ENCODE results near the gene PANK4.

Gene PANK4

DNA sequence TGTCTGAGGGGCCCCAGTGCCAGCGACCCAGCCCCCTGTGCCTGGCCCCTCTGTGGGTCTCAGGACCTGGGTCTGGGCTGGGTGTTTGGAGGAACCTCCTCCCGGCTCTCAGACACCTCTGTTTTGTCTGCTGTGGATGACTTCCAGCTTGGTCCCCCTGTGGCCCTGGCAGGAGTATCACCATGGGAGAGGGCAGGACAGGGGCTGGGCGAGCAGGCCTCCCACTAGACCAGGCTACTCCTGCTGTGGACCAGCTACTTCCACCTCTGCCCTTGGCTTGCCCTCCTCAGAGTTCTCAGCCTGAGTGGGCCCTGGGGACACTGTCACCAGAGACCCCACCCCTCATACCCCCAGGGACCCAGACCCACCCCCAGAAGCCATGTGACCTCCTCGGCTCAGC is 28.5 kb downstream of the PANK4 start:
- DNase-seq (ENCODE audit: low read depth) = no peak

DNA sequence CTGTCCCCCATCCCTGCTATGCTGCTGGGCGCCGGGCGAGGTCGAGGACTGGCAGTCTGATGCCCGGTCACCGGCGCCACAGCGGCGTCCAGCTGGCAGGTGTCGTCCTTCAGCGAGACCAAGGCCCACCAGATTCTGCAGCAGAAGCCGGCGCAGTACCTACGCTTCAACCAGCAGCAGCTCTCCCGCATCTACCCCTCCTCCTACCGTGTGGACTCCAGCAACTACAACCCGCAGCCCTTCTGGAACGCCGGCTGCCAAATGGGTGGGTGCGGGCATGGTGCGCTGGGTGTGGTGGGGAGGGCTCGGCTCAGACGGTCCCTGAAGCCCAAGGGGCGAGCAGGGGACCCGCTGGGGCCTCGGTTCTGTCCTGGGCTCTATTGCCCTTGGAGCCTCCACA is 29.6 kb downstream of the PANK4 start:
- no peak for DNase-seq (ENCODE audit: low read depth)

DNA sequence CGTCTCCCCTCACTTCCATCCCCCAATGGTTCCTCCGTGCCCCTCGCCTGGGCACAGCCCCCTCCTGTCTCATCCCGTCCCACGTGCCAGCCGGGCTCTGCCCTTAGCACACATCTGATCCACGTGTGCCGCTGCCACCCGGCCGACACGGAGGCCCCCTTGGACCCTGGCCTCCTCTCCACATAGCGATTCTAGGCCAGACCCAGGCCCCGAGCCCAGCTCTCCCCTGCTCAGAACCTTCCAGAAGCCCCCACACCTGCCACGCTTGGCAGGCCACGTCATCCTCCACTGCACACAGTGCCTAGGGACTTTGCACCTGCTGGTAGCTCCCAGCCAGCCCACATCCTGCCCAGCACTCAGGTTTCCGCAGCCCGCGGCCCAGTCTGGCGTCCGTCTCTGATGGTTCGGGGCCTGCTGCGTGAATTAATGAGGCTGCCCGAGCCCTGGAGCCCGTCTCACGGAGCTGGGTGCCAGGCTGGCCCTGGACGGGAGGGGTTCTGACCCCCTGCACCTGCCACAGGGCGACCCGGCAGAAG is 30.2 kb downstream of the PANK4 start:
- DNase-seq (ENCODE audit: low read depth) = no peak

DNA sequence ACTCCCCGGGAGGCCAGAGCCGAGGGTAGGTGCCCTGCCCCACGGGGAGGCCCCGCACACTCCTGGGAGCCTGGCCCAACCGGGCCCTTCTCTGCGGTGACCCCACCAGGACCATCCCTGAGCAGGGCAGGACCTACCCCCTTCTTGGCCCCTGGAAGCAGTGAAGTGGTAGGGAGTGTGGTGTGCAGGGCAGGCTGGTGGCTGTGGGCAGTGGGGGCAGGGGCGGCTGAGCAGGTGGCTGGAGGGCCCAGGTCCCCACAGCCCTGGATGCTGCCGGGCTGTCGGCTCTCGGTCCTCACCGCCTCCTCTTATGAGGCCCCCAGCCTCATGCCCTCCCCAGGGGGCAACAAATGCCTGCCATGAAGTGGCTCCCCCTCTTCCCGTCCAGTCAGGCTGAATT is 30.9 kb downstream of the PANK4 start:
- no peak for DNase-seq (ENCODE audit: low read depth)

DNA sequence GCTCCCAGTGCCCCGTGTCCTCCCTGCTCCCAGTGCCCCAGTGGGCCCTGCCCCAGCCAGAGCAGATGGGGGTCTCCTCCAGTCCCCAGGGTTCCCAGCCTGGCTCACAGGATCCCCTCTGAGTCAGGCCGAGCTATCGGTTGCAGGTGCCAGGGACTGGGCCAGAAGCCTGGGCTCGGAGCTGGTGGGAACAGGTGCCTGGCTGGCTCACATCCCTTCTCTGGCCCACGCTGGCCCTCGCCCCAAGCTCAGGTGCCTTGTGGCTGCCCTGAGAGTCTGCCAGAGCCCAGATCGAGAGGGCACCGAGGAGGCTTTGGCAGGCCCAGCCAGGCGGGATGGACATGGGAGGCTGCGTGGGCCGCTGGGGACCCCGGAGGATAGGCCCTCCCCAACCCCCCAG is 31.4 kb downstream of the PANK4 start:
- no peak for DNase-seq (ENCODE audit: low read depth)

DNA sequence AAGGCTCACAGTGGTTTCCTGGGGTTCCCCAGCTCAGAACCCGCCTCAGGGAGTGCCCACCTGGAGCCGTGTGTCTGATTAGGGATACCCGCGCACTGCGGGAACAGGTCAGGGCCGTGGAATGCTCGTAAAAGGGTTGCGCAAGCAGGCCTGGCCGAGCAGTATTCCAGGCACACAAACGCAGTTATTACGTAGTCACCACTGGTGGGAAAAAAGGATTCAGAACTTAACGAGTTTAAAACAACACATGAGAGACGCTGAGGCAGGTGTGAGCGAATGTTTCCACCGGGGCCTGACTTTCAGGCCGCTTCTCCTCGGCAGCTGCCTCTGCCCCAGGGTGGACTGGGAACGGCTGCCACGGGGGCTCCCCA is 32.1 kb downstream of the PANK4 start:
- no peak for DNase-seq (ENCODE audit: low read depth)

DNA sequence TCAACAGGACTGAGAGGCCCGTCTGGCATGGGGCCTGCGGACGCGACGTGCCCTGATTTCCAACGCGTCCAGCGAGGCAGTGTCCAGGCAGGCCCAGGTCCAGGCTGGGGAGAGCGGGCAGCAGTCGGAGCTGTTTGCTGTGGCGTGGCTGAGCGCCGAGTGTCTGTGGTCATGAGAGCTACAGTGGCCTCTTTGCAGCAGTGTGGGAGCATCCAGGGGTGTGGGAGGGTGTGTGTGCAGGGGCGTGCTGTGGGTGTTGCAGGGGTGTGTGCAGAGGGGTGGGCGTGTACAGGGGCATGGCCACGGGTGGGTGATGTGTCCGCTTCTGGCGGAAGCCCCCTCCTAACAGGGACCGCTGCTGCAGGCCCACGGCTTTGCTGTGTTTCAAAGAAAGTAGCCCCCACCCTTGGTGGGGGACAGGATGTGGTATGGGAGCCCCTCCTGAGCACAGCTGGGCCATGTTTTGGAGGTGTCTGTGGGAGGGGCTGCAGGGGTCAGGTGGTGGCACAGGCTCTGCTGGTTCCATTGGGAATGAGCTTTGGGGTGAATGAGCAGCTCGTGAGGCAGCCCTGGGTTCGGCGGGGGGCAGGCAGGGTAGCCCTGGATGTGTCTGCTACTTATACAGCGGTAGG is 32.6 kb downstream of the PANK4 start:
- no peak for DNase-seq (ENCODE audit: low read depth)

DNA sequence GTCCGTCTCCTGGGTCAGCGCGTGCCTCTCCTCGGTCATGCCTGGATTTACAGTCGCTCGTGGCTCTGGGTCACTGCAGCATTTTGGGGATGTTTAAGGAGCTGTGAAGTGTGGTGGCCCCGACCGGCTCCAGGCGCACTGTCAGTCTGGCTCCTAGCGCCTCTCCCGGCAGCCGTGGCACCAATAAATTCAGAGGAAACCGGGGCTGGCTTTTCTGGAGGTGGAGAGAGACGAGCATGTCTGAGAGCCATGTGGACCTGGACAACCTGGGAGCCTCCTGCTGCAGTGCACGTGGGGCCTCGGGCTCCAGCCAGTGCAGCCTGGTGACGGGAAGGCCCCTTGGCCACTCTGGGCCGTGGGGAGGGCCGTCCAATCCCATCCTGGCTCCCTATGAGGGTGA is 33.2 kb downstream of the PANK4 start:
- no peak for DNase-seq (ENCODE audit: low read depth)

DNA sequence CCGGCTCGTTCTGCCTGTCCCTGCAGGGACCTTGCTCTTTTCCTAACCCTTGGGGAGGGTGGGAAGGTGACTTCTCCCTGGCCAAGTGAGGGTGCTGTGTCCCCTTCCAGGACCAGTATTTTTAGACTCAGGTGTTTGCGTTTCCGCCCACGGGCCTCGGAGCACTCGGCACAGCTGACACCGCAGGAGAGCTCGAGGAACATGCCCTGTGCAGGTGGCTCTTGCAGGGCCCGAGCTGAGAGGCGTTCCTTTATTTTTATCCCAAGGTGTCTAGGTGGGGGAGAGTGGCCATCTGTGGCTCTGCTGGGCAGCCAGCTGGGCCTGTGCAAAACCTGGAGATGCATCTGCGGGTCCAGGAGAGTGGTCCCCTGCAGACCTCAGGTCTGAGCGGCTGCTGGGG is 34.3 kb downstream of the PANK4 start:
- DNase-seq (ENCODE audit: low read depth) = no peak

DNA sequence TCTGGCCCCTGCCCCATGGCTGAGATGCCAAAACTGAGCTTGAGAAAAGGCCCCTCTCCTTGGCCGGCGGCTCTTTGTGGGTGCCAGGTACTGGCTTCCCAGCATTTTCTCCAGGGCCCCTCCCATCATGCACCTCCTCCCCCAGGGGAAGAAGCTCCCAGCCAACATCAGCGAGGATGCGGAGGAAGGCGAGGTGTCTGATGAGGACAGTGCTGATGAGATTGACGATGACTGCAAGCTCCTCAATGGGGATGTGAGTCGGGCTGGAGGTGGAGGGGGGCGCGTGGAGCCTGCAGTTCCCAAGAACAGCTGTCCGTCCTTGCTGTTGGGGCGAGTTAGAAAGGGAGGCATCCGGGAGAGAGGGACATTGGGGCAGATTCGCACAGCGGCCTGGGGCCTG is 36.8 kb downstream of the PANK4 start:
- DNase-seq (ENCODE audit: low read depth) = no peak

DNA sequence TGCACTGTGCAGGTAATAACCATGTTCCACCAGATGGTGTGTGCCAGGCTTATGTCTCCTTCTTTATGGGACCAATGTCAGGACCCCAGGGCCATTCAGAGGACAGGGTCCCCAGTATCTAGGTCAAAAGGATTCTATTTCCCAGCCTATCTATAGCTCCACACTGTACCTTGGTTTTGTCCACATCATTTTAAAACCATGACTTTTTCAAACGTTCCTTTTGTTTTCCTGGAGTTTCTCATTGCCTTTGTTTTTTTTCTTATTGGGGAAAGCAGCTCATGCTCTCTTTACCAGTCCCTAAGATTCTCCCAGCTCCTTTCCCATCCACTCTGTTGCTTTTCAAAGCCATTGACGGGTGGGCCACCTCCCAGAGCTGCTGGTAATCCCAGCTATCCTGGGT is 37.7 kb downstream of the PANK4 start:
- no peak for DNase-seq (ENCODE audit: low read depth)

DNA sequence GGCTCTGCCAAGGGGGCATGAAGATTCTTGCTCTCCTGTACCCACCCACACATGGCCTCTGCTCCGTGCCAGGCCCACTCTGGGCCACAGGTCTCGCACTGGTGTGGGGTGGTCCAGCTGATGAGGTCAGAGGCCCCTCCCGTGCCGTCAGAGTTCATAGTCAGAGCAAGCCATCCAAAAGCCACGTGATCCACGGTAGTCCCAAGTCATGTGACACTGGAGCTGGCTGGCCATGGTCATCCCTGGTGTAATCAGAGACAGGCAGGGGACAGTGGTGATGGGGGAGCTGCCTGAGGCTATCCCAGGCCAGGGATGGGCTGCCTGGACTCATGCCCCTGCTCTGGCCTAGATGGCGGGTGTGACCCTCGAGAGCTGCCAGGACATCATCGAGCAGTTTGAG is 39.8 kb downstream of the PANK4 start:
- no peak for DNase-seq (ENCODE audit: low read depth)

DNA sequence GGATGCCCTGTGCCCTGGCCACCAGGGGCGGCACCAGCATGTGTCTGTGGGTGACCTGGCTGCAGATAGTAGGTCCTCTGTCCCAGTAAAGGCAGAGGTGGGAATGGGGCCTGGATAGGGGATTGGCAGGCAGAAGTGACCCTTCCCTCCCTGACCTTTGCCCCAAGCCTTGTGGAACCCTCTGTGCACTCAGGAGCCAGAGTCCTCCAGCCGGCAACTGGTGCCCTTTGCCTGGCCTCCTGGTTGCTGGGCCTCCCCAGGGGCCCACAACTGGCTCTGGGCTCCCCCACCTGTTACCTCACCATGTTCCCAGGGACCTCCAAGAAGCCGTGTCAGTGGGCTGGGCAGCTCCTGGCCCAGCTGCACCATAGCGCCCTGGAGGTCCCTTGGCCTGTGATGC is 40.4 kb downstream of the PANK4 start:
- DNase-seq (ENCODE audit: low read depth) = no peak

DNA sequence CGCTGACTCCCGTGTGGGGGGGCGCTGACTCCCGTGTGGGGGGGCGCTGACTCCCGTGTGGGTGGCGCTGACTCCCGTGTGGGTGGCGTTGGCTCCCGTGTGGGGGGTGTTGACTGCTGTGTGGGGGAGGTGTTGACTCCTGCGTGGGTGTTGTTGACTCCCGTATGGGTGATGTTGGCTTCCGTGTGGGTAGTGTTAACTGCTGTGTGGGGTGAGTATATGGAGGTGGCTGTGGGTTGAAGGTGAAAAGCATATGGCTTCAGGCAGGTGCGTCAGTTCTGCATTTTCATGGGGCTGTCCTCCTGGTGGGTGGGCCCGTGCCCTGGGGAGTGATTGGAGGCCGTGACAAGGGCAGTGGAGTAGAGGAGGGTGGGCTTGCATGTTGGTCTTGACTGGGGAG is 42.4 kb downstream of the PANK4 start:
- DNase-seq (ENCODE audit: low read depth) = no peak

DNA sequence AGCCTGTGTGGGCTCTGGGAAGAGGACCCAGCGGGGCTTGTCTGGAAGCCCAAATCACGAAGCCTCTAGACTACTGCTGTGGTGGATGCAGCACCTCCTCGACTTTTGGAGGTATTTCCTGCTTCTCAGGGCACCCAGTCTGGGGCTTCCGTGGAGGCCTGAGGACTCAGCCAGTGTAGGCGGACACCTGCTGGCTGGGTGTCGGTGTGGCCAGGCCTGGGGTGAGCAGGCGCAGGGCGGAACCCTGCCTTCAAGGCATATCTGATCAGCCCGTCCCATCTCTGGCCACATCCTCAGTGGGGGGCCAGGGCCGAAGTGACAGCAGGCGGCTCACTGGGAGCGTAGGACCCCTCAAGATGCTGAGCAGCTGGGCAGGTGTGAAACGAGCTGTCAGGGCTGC is 43.4 kb downstream of the PANK4 start:
- DNase-seq (ENCODE audit: low read depth) = no peak

DNA sequence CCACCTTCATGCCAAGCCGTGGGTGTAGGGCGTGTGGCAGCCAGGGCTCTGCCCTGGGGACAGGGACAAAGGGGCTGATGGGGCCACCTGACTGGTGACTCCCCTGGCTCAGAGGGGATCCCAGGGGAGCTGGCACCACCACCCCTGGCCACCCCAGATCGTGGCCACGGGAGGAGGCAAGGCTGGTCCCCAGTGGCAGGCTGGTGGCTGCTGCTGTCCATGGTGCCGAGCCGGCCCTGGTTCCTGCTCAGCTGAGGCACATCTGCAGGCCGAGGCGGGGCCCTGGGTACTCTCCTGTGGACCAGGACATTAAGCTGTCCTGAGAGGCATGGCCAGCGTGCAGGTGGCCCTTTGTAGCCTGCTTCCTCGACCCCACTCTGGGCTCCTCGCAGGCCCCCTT is 43.8 kb downstream of the PANK4 start:
- no peak for DNase-seq (ENCODE audit: low read depth)

DNA sequence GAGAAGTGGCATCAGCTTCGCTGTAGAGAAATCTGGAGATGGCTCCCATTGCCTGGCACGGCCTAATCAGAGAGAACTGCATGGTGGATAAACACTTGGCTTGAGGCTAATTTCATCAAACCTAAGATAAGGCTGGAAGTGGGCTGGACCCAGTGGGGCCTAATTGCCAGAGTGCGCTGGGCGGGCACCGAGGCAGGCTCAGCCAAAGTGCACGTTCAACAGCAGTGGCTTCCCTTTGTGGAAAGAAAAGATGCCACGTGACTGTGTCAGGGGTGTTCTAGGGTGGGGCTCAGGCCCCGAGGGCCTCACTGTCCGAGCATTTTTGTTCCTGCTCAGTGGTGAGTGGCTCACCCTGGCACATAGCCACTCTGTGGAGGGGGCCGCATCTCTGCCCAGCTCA is 44.5 kb downstream of the PANK4 start:
- DNase-seq (ENCODE audit: low read depth) = no peak

DNA sequence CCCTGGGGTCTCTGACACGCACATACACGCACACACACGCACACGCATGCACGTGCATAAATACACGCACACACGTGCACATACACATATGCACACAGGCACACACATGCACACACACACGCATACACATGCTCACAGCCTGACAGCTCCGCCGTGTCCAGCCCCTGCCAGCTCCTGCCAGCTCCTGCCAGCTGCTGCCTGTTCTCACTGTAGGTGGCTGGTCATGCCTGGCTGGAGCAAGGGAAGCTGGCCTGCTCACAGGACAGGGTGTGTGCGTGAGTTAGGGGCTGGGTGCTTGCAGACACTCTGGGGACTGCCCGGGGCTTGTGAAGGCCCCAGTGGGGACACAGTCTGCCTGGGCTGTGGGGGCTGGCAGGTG is 45.4 kb downstream of the PANK4 start:
- no peak for DNase-seq (ENCODE audit: low read depth)

DNA sequence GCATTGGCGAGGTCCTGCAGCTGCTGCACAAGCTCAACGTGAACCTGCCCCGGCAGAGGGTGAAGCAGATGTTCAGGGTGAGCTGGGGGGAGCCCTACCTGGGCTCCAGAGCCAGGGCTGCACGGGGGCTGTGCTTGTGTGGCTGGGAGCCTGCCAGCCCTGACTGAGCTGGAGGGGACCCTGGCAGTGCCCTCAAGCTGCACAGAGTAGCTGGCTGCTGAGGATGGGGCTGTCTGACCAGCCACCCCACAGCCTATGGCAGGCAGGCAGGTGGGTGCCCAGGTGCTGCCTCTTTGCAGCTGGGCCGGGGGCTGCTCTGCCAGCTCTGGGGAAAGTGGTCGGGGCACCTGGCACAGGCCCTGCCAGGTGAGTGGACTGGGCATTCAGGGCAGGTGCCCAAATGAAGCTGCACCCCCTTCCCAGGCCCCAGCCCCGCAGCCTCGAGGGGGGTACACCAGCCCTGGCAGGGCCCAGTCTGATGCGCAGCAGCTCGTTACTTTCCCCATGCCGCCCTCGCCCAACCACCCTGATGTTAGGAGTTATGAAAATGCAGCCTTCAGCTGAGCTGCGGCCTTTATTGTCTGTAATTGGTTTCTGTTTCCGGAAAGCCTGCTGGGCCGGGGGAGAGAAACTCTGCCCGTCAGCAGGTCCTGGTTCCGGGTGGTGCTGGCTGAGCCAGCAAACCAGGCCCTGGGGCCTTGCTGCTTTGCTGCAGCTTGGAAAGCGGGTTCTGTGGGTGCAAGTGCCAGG is 46.0 kb downstream of the PANK4 start:
- no peak for DNase-seq (ENCODE audit: low read depth)

DNA sequence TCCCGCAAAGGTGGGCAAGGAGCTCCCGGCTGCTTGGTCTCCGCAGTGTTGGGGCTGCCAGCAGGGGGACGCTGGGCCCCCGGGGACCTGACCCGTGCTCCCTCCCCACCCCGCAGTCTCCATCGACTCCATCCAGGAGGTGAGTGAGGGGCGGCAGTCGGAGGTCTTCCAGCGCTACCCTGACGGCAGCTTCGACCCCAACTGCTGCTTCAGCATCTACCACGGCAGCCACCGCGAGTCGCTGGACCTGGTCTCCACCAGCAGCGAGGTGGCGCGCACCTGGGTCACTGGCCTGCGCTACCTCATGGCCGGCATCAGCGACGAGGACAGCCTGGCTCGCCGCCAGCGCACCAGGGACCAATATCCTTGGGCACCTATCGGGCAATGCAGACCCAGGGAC is 46.8 kb downstream of the PANK4 start:
- DNase-seq (ENCODE audit: low read depth) = no peak

DNA sequence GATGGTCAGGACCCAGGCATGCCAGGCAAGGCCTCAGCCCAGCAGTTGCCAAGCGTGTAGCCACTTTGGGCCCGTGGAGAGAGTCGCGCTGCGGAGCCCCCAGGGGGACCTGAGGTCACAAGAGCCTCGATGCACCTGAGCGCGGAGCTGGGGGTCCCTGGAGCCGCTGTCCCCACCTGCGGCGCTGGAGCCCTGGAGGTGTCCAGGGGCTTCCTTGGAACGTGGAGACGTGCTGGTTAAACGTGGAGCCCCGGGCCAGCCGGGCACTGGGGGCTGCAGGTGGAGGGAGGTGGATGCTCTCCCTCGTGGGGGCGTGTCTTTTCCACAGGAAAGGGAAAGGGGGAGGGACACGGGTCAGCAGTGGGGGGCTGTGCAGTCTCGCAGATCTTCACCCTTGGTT is 47.2 kb downstream of the PANK4 start:
- no peak for DNase-seq (ENCODE audit: low read depth)

DNA sequence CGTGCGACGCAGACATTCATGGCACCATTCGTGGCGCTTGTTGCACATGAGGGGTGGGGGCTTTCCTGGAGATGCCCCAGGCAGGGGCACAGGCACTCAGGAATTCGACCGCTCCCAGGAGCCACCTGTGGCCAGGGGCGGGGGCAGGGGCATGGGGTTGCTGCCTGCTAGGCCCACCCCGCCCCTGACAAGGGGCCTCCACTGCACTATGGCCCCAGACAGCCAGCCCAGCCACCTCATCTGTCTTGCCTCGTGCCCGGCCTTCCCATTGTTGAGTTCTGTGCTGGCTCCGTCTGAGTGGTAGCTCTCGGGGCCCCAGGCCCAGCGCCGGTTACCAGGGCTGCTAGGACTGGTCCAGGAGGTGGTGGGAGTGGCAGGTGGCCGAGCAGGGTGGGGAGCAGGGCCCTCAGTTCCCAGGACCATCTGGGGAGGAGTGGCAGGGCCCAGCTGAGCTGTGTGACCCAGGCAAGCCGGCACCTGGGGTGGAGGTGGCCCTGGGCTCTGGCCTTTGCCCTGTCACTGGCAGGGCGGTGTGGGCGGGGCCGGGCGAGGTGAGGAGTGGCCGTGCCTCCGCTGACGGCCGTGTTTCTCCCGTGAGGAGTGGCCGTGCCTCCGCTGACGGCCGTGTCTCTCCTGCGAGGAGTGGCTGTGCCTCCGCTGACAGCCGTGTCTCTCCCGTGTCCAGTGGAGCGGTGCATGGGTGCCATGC is 48.5 kb downstream of the PANK4 start:
- no peak for DNase-seq (ENCODE audit: low read depth)

DNA sequence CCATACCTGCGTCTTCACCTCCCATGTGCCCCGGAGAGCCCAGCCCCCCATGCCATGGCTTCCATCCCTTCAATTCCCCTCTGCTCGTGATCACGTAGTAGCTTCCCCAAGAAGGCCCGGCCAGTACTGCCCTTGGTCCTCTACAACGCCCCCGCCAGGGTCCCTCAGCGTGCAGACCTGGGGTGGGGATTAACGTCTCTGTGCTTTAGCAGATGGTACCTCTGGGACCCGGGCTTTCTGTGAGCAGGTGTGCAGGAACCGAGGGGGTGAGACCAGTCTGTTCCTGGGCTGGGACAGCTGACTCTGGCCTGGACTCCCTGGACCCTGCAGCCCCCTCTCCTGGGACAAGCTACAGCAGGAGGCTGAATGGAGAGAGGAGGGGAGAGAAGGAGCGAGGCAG is 49.1 kb downstream of the PANK4 start:
- no peak for DNase-seq (ENCODE audit: low read depth)
